HepG2 (cell line): ENCODE results near the gene CXorf65. TPM values are rescaled to one million over a fixed set of nuclear protein-coding genes. Genes with fewer than 3 reads are reported as not detected.

Experiments used
- ATAC-seq: fragments of 200-7000 bp; cut with Tn5 transposase; 3 replicates; pipeline ENCODE4 v1.9.1; 2020; ENCODE audit warnings: mild to moderate bottlenecking, moderate library complexity
- BruUV-seq: library from RNA; stranded (reverse); fragments of 400-500 nt; replicated peaks from 2 replicates; lab custom pipeline; 2021; lab: Mats Ljungman, UMichigan
- CTCF ChIA-PET: fragments of 300-600 bp; formaldehyde crosslinking; extraction: SDS; loops from one replicate; lab custom pipeline; 2021; ENCODE audit warnings: low total read pairs, inconsistent platforms, low intra/inter-chr PET ratio; lab: Yijun Ruan, JAX
- POLR2A ChIA-PET: fragments of 350-600 bp; sonication (Branson Sonifier 250); formaldehyde crosslinking; loops from one replicate; lab custom pipeline; 2020; ENCODE audit warnings: antibody characterized with exemption, inconsistent platforms; lab: Yijun Ruan, JAX
- DNase-seq: peaks from one replicate; pipeline ENCODE4 v3.0.0-alpha.2; 2015; ENCODE audit warnings: low spot score
- FAIRE-seq: peaks from 3 replicates; lab custom pipeline; 2011; peaks lifted over from hg19 to GRCh38; lab: Jason Lieb, UNC
- H2AFZ ChIP-seq: one replicate; pipeline ENCODE4 v1.6.1; 2011; ENCODE audit warnings: low read length, inconsistent platforms
- H3K27ac ChIP-seq: fragments of 300-600 bp; 3 replicates; pipeline ENCODE4 v1.8.0; 2011; ENCODE audit warnings: mixed run types, mild to moderate bottlenecking, mixed read lengths, low read length, inconsistent platforms; ENCODE audit not compliant: insufficient read depth; ENCODE audit errors: extremely low read length
- H3K27me3 ChIP-seq, 2 experiments: fragments of 200-600 bp in 1 of 2; 2 replicates in 1 of 2; 3 replicates in 1 of 2; pipeline versions ENCODE4 v1.6.0 to v1.8.0; 2011; ENCODE audit warnings: low read length in 2 of 2, mild to moderate bottlenecking in 2 of 2, moderate library complexity in 2 of 2, inconsistent platforms in 1 of 2; ENCODE audit not compliant: insufficient read depth in 2 of 2, control insufficient read depth in 1 of 2
- H3K36me3 ChIP-seq, 2 experiments: fragments of 200-600 bp in 1 of 2; replicated peaks in 1 of 2; 2 replicates in 1 of 2; 3 replicates in 1 of 2; pipeline versions ENCODE4 v1.5.1 to v1.8.0; 2011; ENCODE audit warnings: low read length in 2 of 2, inconsistent platforms in 1 of 2; ENCODE audit not compliant: insufficient read depth in 2 of 2, control insufficient read depth in 1 of 2
- H3K4me1 ChIP-seq: 2 replicates; pipeline ENCODE4 v1.5.1; 2012; ENCODE audit warnings: low read length, inconsistent platforms; ENCODE audit not compliant: insufficient read depth
- H3K4me2 ChIP-seq: 2 replicates; pipeline ENCODE4 v1.6.0; 2011; ENCODE audit warnings: low read depth, low read length, inconsistent platforms
- H3K4me3 ChIP-seq, 3 experiments: fragments of 200-600 bp in 1 of 3; sonication (generic), shearing (Covaris generic) in 1 of 3; replicated peaks in 1 of 3; 2 replicates each; pipeline ENCODE4 v1.5.1; 2011 to 2016; ENCODE audit warnings: low read length in 3 of 3, inconsistent platforms in 2 of 3, low read depth in 2 of 3, mild to moderate bottlenecking in 2 of 3, control low read depth in 1 of 3, mixed read lengths in 1 of 3; ENCODE audit not compliant: insufficient read depth in 1 of 3
- H3K79me2 ChIP-seq: one replicate; pipeline ENCODE4 v1.6.1; 2011; ENCODE audit warnings: low read length, inconsistent platforms; ENCODE audit not compliant: insufficient read depth
- H3K9ac ChIP-seq: 2 replicates; pipeline ENCODE4 v1.6.0; 2011; ENCODE audit warnings: mild to moderate bottlenecking, low read depth, low read length, inconsistent platforms; ENCODE audit not compliant: insufficient read depth
- H3K9me3 ChIP-seq: 2 replicates; pipeline ENCODE4 v1.5.1; 2012; ENCODE audit warnings: mild to moderate bottlenecking, low read length
- H4K20me1 ChIP-seq: 2 replicates; pipeline ENCODE4 v1.6.0; 2011; ENCODE audit warnings: inconsistent platforms, mild to moderate bottlenecking, low read length, moderate library complexity; ENCODE audit not compliant: insufficient read depth
- PHF20 ChIP-seq: sonication (generic); formaldehyde crosslinking; IDR thresholded peaks from 2 replicates; pipeline ENCODE4 v1.5.0; 2020; ENCODE audit warnings: mild to moderate bottlenecking, missing genetic modification reagents
- PITX1 ChIP-seq: sonication (generic); formaldehyde crosslinking; IDR thresholded peaks from 2 replicates; pipeline ENCODE4 v1.5.1; 2020; ENCODE audit warnings: mild to moderate bottlenecking, missing genetic modification reagents
- RFX5 ChIP-seq: IDR thresholded peaks from 2 replicates; pipeline ENCODE4 v1.6.1; 2011; ENCODE audit warnings: low read depth, low read length, improper control_type of control experiment
- RFXAP ChIP-seq: sonication (generic); formaldehyde crosslinking; IDR thresholded peaks from 2 replicates; pipeline ENCODE4 v1.4.0; 2020; ENCODE audit warnings: missing genetic modification reagents, borderline replicate concordance
- ZBTB33 ChIP-seq: sonication (generic); formaldehyde crosslinking; IDR thresholded peaks from 2 replicates; pipeline ENCODE4 v1.4.0; 2020; ENCODE audit warnings: missing genetic modification reagents
- ZNF318 ChIP-seq: sonication (generic); formaldehyde crosslinking; IDR thresholded peaks from 2 replicates; pipeline ENCODE4 v1.4.0; 2020; ENCODE audit warnings: mild to moderate bottlenecking, missing genetic modification reagents
- ZNF616 ChIP-seq: sonication (generic); formaldehyde crosslinking; IDR thresholded peaks from 2 replicates; pipeline ENCODE4 v1.5.0; 2020; ENCODE audit warnings: low read depth, mild to moderate bottlenecking, missing genetic modification reagents
- WGBS: methylation state at CpG from one replicate; pipeline ENCODE4 v1.1.6; 2017; ENCODE audit warnings: low lambda C conversion rate; 5-methylcytosine and 5-hydroxymethylcytosine counted together
- in situ Hi-C: cut with HindIII; loops from 2 replicates; pipeline ENCODE4 v1.10.0; 2017; ENCODE audit warnings: low pct_unique_long_range_greater_than_20kb; ENCODE audit not compliant: extremely low pct_ligation_motif_present
- intact Hi-C: fragments of 100-400 bp; cut with micrococcal nuclease; formaldehyde crosslinking; loops from one replicate; pipeline ENCODE4 v1.10.0; 2022; ENCODE audit not compliant: unreplicated experiment
- polyA plus RNA-seq, 8 experiments: library from polyadenylated mRNA; depleted of rRNA in 3 of 8; stranded (reverse) in 7 of 8; unstranded in 1 of 8; fragments of >200 nt; fragmentation: Illumina TruSeq in 4 of 8; extraction: Trizol in 4 of 8; gene quantifications; 2 replicates each; pipeline versions ENCODE4 v1.2.1 to v1.2.3, GENCODE V29; 2011 to 2016; ENCODE audit warnings: low read depth in 4 of 8, missing spikeins in 1 of 8, mixed read lengths in 1 of 8; ENCODE audit not compliant: insufficient read depth in 1 of 8
- total RNA-seq, 5 experiments: library from RNA; depleted of rRNA; stranded (reverse); fragments of >200 nt; fragmentation: Illumina TruSeq; extraction: Trizol; gene quantifications; 2 replicates each; pipeline ENCODE4 v1.2.3, GENCODE V29; 2016; ENCODE audit warnings: low read depth in 1 of 5

The CXorf65 gene
- total and polyA plus RNA-seq, 2 of the 13 experiments (the other 11 are each of a cell fraction or from before 2014, with no cell fraction given) = not detected

DNA sequence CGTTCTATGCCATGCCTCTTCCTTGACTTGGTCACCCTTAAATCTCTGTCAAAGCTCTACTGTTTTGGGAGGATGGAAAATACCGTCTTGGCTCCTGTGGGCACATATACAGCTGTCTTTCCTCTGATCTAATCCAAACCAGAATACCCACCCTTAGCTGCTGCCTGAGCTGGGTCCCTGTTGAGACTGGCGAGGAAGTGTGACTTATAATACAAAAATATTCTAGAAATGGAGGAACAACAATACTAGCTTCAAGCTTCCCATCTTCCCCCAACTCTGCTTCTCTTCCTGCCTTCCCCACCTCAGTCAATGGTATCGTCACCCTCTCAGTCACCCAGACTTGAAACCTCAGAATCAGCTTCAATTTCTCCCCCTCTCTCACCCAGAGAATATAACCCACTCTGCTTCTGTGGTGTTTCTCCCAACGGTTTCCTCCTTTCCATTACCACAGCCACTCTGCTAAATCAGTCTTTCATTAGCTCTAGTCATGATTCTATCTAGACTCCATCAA is 5.4 kb upstream of the CXorf65 start:
- peak overlapping the region; percentile 32; the same call in 1 of the 2 replicates for H3K4me2 ChIP-seq
- H3K27ac ChIP-seq = no peak overlapping the region
- no peak for FAIRE-seq
- H3K36me3 ChIP-seq = no peaks in the 10 kb centered on the region
- TF ChIP-seq ZNF318 (CRISPR knock-in tag) = no peak
- no peak for TF ChIP-seq RFX5
- TF ChIP-seq ZNF616 (CRISPR knock-in tag) = no peak
- TF ChIP-seq RFXAP (CRISPR knock-in tag) = no peak
- TF ChIP-seq PHF20 (CRISPR knock-in tag) = no peak
- TF ChIP-seq ZBTB33 (CRISPR knock-in tag) = no peak
- no peak for TF ChIP-seq PITX1 (CRISPR knock-in tag)
- TF ChIP-seq, all 625 proteins: peak for 0
- no TSS peak for BruUV-seq
- Histone ChIP-seq H3K4me1 (no peaks in the 10 kb centered on the region), H3K27me3 (no peaks in the 10 kb centered on the region), H2AFZ (no peak overlapping the region), H3K79me2 (no peaks in the 10 kb centered on the region), H3K4me3 (no peak overlapping the region), H4K20me1 (no peaks in the 10 kb centered on the region), H3K9me3 (no peaks in the 10 kb centered on the region), H3K9ac (no peak overlapping the region)
- DNase-seq = no peak
- ChIA-PET POLR2A (no interaction called here), CTCF (no interaction called here)
- in situ Hi-C loops = no loop called here
- WGBS = 28% methylated on average over 4 of the region's 5 CpGs
- ATAC-seq = no peak
- intact Hi-C loops = no loop called here
